Measurements from ENCODE around the gene LAMB4. TPM values are rescaled to one million over a fixed set of nuclear protein-coding genes. Genes with fewer than 3 reads are reported as not detected.

The LAMB4 gene
- not detected for total RNA-seq
- not detected for total RNA-seq (2013)

- no peak within 1 kb of the TSS for H3K27ac ChIP-seq (ENCODE audit: low read length)
- ATAC-seq: no peak
- H3K4me3 Mint-ChIP-seq: no peak within 1 kb of the TSS
- H3K27me3 Mint-ChIP-seq (ENCODE audit: low read depth in 2 of 2): peaks cover 0 to 5% of the 10 kb centered on the region in 2 donors
- H3K4me1 ChIP-seq (ENCODE audit: control insufficient read depth, insufficient read depth, low read length): peaks cover 5% of the 10 kb centered on the region
- H3K27me3 ChIP-seq (ENCODE audit: control insufficient read depth, insufficient read depth, low read length): no peaks in the 10 kb centered on the region
- DNase-seq: no peak
- intact Hi-C loops (cut with micrococcal nuclease): no loop called here
- no peaks in the 10 kb centered on the region for H3K36me3 Mint-ChIP-seq
- no peaks in the 10 kb centered on the region for H3K36me3 ChIP-seq (ENCODE audit: control insufficient read depth, insufficient read depth, low read length)
- no peaks in the 10 kb centered on the region for H3K9me3 ChIP-seq (ENCODE audit: control insufficient read depth, insufficient read depth, low read length)
- TF ChIP-seq CTCF (IDR thresholded peaks at IDR 0.05): no peak
- WGBS (ENCODE audit: insufficient coverage): 94% methylated on average over 3 of the region's 3 CpGs
- no peak within 1 kb of the TSS for H3K4me3 ChIP-seq (ENCODE audit: low read length)
- H3K9me3 Mint-ChIP-seq: no peaks in the 10 kb centered on the region
- H3K27ac Mint-ChIP-seq: no peak within 1 kb of the TSS
- H3K4me1 Mint-ChIP-seq: peaks cover 6% of the 10 kb centered on the region in 2 donors
Measured at GRCh38 chr7:108130261-108130660, at the start of gene LAMB4. LAMB4 (minus strand) TSS chr7:108130361; CDS start chr7:108123164, 7,197 bp downstream.

GRCh38 chr7:108178398-108178797 is 48.2 kb upstream of the LAMB4 start:
- WGBS (ENCODE audit: insufficient coverage): 57% methylated on average over 3 of the region's 3 CpGs
- Histone ChIP-seq H3K27ac (ENCODE audit: low read length) (no peak overlapping the region), H3K4me3 (ENCODE audit: low read length) (no peak overlapping the region), H3K27me3 (ENCODE audit: control insufficient read depth, insufficient read depth, low read length) (peaks cover 3% of the 10 kb centered on the region), H3K9me3 (ENCODE audit: control insufficient read depth, insufficient read depth, low read length) (no peaks in the 10 kb centered on the region), H3K4me1 (ENCODE audit: control insufficient read depth, insufficient read depth, low read length) (no peaks in the 10 kb centered on the region), H3K36me3 (ENCODE audit: control insufficient read depth, insufficient read depth, low read length) (no peaks in the 10 kb centered on the region)
- intact Hi-C loops (cut with micrococcal nuclease): no loop called here
- H3K36me3 Mint-ChIP-seq: no peaks in the 10 kb centered on the region
- H3K9me3 Mint-ChIP-seq: no peaks in the 10 kb centered on the region
- H3K27ac Mint-ChIP-seq: no peak overlapping the region
- ATAC-seq (no peak), DNase-seq (no peak)
- peaks cover 8 to 36% of the 10 kb centered on the region in 2 donors for H3K27me3 Mint-ChIP-seq (ENCODE audit: low read depth in 2 of 2)
- TF ChIP-seq CTCF (IDR thresholded peaks at IDR 0.05): no peak
- H3K4me3 Mint-ChIP-seq: no peak overlapping the region
- no peaks in the 10 kb centered on the region for H3K4me1 Mint-ChIP-seq

GRCh38 chr7:108171164-108171563 is 41.0 kb upstream of the LAMB4 start:
- no peak overlapping the region for H3K4me3 Mint-ChIP-seq
- no peaks in the 10 kb centered on the region for H3K4me1 Mint-ChIP-seq
- no peak overlapping the region for H3K27ac ChIP-seq (ENCODE audit: low read length)
- intact Hi-C loops (cut with micrococcal nuclease): no loop called here
- H3K4me3 ChIP-seq (ENCODE audit: low read length): no peak overlapping the region
- H3K36me3 ChIP-seq (ENCODE audit: control insufficient read depth, insufficient read depth, low read length): no peaks in the 10 kb centered on the region
- 96% methylated on average over 8 of the region's 8 CpGs for WGBS (ENCODE audit: insufficient coverage)
- DNase-seq (no peak), ATAC-seq (no peak)
- no peaks in the 10 kb centered on the region for H3K9me3 Mint-ChIP-seq
- peaks cover 4% of the 10 kb centered on the region for H3K27me3 ChIP-seq (ENCODE audit: control insufficient read depth, insufficient read depth, low read length)
- no peaks in the 10 kb centered on the region for H3K4me1 ChIP-seq (ENCODE audit: control insufficient read depth, insufficient read depth, low read length)
- H3K27me3 Mint-ChIP-seq (ENCODE audit: low read depth in 2 of 2): peaks cover 0 to 9% of the 10 kb centered on the region in 2 donors
- no peak overlapping the region for H3K27ac Mint-ChIP-seq
- H3K36me3 Mint-ChIP-seq: no peaks in the 10 kb centered on the region
- no peak for TF ChIP-seq CTCF (IDR thresholded peaks at IDR 0.05)
- H3K9me3 ChIP-seq (ENCODE audit: control insufficient read depth, insufficient read depth, low read length): no peaks in the 10 kb centered on the region

GRCh38 chr7:108170251-108170650 is 40.1 kb upstream of the LAMB4 start:
- no peak overlapping the region for H3K27ac Mint-ChIP-seq
- Histone ChIP-seq H3K27me3 (ENCODE audit: control insufficient read depth, insufficient read depth, low read length) (peaks cover 4% of the 10 kb centered on the region), H3K36me3 (ENCODE audit: control insufficient read depth, insufficient read depth, low read length) (no peaks in the 10 kb centered on the region), H3K9me3 (ENCODE audit: control insufficient read depth, insufficient read depth, low read length) (no peaks in the 10 kb centered on the region), H3K4me1 (ENCODE audit: control insufficient read depth, insufficient read depth, low read length) (no peaks in the 10 kb centered on the region), H3K27ac (ENCODE audit: low read length) (no peak overlapping the region), H3K4me3 (ENCODE audit: low read length) (no peak overlapping the region)
- no peak for ATAC-seq
- no peaks in the 10 kb centered on the region for H3K36me3 Mint-ChIP-seq
- no peaks in the 10 kb centered on the region for H3K9me3 Mint-ChIP-seq
- H3K27me3 Mint-ChIP-seq (ENCODE audit: low read depth in 2 of 2): peaks cover 0 to 9% of the 10 kb centered on the region in 2 donors
- no peak for TF ChIP-seq CTCF (IDR thresholded peaks at IDR 0.05)
- no peak for DNase-seq
- H3K4me1 Mint-ChIP-seq: no peaks in the 10 kb centered on the region
- intact Hi-C loops (cut with micrococcal nuclease): no loop called here
- H3K4me3 Mint-ChIP-seq: no peak overlapping the region
- WGBS (ENCODE audit: insufficient coverage): 79% methylated on average over 5 of the region's 5 CpGs
